Stimulated activated CD4-positive, alpha-beta T cell treated with anti-CD3 and anti-CD28 coated beads, Interleukin-15, amount 100 ng/mL, for 24 hours (primary cell): ENCODE measurements around the gene PGBD4.
"Not testable (repeated sequence)": the region's sequence is repeated elsewhere in the genome, so short reads cannot be mapped to it uniquely, and the experiment has no call there.

Experiments used
- DNase-seq: peaks from one replicate; pipeline ENCODE4 v3.0.0-alpha.2; 2020

PGBD4 gene

GRCh38 chr15:34114739-34115138, 12.9 kb downstream of the PGBD4 start:
- no peak for DNase-seq

DNA sequence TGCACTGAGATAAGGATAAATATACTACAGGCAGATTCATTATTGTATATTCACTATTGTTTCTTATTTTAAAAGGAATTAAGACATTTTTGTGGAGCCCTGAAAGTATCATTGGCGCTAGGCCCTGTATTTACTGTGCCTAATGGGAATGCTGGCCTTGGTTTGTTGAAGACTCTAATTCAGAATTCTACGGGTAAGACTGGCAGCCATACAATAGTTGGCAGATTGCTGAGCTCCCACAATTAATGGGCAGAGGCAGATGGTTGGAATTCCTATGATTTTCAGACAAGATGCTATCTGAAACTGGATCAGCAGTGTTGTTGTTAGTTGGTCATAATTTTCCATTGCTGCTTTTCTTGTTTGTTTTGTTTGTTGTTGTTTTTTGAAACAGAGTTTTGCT, 14.7 kb downstream of the PGBD4 start:
- no peak for DNase-seq

- DNase-seq = no peak
Measured at GRCh38 chr15:34119291-34119690, 17.4 kb downstream of the PGBD4 start.

DNA sequence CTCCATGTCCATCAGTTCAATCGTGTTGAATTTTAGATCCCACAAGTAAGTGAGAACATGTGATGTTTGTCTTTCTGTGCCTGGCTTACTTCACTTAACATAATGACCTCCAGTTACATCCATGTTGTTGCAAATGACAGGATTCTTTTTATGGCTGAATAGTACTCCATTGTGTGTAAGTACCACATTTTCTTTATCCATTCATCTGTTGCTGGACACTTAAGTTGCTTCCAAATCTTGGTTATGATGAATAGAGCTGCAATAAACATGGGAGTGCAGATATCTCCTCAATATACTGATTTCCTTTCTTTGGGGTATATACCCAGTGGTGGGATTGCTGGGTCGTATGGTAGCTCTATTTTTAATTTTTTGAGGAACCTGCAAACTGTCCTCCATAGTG, 18.5 kb downstream of the PGBD4 start:
- DNase-seq = not testable (repeated sequence)

GRCh38 chr15:34121786-34122185, 19.9 kb downstream of the PGBD4 start:
- not testable (repeated sequence) for DNase-seq

GRCh38 chr15:34122771-34123183, 20.9 kb downstream of the PGBD4 start:
- no peak for DNase-seq

DNA sequence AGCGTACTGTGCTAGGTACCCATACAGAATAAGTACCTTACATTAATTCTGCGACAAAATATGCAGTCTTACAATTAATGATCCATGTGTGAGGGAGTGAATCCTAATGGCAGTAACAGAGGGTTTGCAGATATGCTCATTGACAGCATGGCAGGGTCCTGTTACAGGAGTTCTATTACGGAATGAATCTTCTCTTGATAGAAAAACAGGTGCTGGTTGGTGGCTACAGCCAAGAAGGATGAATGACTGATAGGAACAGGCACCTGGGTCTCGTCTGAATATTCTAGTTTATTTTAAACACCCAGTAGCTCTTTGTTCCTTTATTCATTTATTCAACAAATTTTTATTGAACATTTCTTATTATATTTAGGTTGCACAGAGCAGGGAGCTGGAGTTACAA, 22.8 kb downstream of the PGBD4 start:
- no peak for DNase-seq

- DNase-seq = no peak
Measured at GRCh38 chr15:34125945-34126344, 24.1 kb downstream of the PGBD4 start.

- no peak for DNase-seq
Measured at GRCh38 chr15:34126522-34126921, 24.6 kb downstream of the PGBD4 start.

DNA sequence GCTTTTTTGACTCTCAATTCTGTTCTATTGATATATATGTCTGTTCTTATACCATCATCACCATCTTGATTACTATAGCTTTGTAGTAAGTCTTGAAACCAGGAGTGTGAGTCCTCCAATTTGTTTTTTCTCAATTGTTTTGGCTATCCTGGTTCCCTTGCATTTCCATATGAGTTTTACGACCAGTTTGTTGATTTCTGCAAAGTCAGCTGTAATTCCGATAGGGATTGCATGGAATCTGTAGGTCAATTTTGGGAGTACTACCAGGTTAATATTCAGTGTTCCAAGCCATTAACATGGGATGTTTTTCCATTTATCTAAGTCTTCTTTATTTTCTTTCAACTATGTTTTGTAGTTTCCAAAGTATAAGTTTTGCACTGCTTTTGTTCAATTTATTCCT, 27.0 kb downstream of the PGBD4 start:
- no peak for DNase-seq

GRCh38 chr15:34132881-34133280, 31.0 kb downstream of the PGBD4 start:
- DNase-seq = no peak

GRCh38 chr15:34133511-34133910, 31.6 kb downstream of the PGBD4 start:
- DNase-seq = no peak

GRCh38 chr15:34147371-34148140, 45.7 kb downstream of the PGBD4 start:
- no peak for DNase-seq

GRCh38 chr15:34154725-34155204, 52.9 kb downstream of the PGBD4 start:
- peak; percentile 27 for DNase-seq

GRCh38 chr15:34155859-34156258, 54.0 kb downstream of the PGBD4 start:
- DNase-seq = no peak
